Loucy (cell line): ENCODE data around the gene LCE3A.
A peak's percentile ranks its signal among the peaks of the same experiment; 100 is the strongest.

Experiments
- H2AFZ ChIP-seq: fragments of 200-600 bp; sonication (generic); 2 replicates; pipeline ENCODE4 v1.6.0; 2016; ENCODE audit warnings: antibody characterized with exemption, mild to moderate bottlenecking, low read length, moderate library complexity
- H3F3A ChIP-seq: fragments of 200-600 bp; 2 replicates; pipeline ENCODE4 v1.6.0; 2016; ENCODE audit warnings: antibody characterized with exemption, low read depth, mild to moderate bottlenecking
- H3K27me3 ChIP-seq: fragments of 200-600 bp; sonication (generic); 2 replicates; pipeline ENCODE4 v1.6.1; 2014; ENCODE audit warnings: low read length, mild to moderate bottlenecking; ENCODE audit not compliant: insufficient read depth, poor library complexity, severe bottlenecking
- H3K36me3 ChIP-seq: fragments of 200-600 bp; sonication (generic); 2 replicates; pipeline ENCODE4 v1.6.1; 2016; ENCODE audit warnings: low read length; ENCODE audit not compliant: insufficient read depth
- H3K4me1 ChIP-seq: fragments of 200-600 bp; sonication (generic); 2 replicates; pipeline ENCODE4 v1.5.1; 2014; ENCODE audit warnings: low read length, mild to moderate bottlenecking; ENCODE audit not compliant: insufficient read depth, poor library complexity, severe bottlenecking
- H3K4me2 ChIP-seq: fragments of 200-600 bp; sonication (generic); 2 replicates; pipeline ENCODE4 v1.6.0; 2014; ENCODE audit warnings: antibody characterized with exemption, low read length, low read depth, mild to moderate bottlenecking; ENCODE audit not compliant: poor library complexity, severe bottlenecking
- H3K4me3 ChIP-seq: fragments of 200-600 bp; sonication (generic); 2 replicates; pipeline ENCODE4 v1.5.1; 2014; ENCODE audit warnings: low read length, mild to moderate bottlenecking, mixed read lengths; ENCODE audit not compliant: poor library complexity, severe bottlenecking
- H3K79me2 ChIP-seq: fragments of 200-600 bp; sonication (generic); 2 replicates; pipeline ENCODE4 v1.6.1; 2014; ENCODE audit warnings: low read length; ENCODE audit not compliant: insufficient read depth
- H3K9ac ChIP-seq: fragments of 200-600 bp; sonication (generic); 2 replicates; pipeline ENCODE4 v1.6.0; 2014; ENCODE audit warnings: mild to moderate bottlenecking, low read depth, low read length, moderate library complexity; ENCODE audit not compliant: poor library complexity, severe bottlenecking
- H3K9me2 ChIP-seq: fragments of 200-600 bp; sonication (generic); replicated peaks from 2 replicates; pipeline ENCODE4 v1.6.1; 2016; ENCODE audit warnings: low read depth, low read length, mixed read lengths
- H3K9me3 ChIP-seq: fragments of 200-600 bp; sonication (generic); 2 replicates; pipeline ENCODE4 v1.6.1; 2014; ENCODE audit warnings: mild to moderate bottlenecking, antibody characterized with exemption, low read length, low read depth; ENCODE audit not compliant: insufficient read depth
- H4K20me1 ChIP-seq: fragments of 200-600 bp; sonication (generic); 2 replicates; pipeline ENCODE4 v1.6.0; 2014; ENCODE audit warnings: antibody characterized with exemption, low read length, mild to moderate bottlenecking; ENCODE audit not compliant: insufficient read depth, poor library complexity, severe bottlenecking
- CTCF ChIP-seq: fragments of 200-600 bp; sonication (generic); conservative IDR thresholded peaks from 2 replicates; pipeline ENCODE4 v1.5.1; 2014; ENCODE audit warnings: mild to moderate bottlenecking, antibody characterized with exemption, low read length
- EZH2phosphoT487 ChIP-seq: fragments of 200-600 bp; IDR thresholded peaks from 2 replicates; pipeline ENCODE4 v1.6.1; 2018; ENCODE audit warnings: antibody characterized with exemption, mild to moderate bottlenecking, moderate library complexity, borderline replicate concordance

Gene LCE3A

GRCh38 chr1:152626744-152627143 lies 3.8 kb upstream of the LCE3A start:
- no peaks in the 10 kb centered on the region for H3K79me2 ChIP-seq
- TF ChIP-seq EZH2phosphoT487 (no peak), CTCF (no peak)
- H3K27me3 ChIP-seq, result no peaks in the 10 kb centered on the region
- no peak overlapping the region for H3K4me3 ChIP-seq
- no peak overlapping the region for H2AFZ ChIP-seq
- no peaks in the 10 kb centered on the region for H3K4me1 ChIP-seq
- no peak overlapping the region for H3K4me2 ChIP-seq
- no peaks in the 10 kb centered on the region for H3K36me3 ChIP-seq
- H3K9me2 ChIP-seq, result no peaks in the 10 kb centered on the region
- H3K9me3 ChIP-seq, result no peaks in the 10 kb centered on the region
- H3K9ac ChIP-seq, result no peak overlapping the region
- H3F3A ChIP-seq, result no peaks in the 10 kb centered on the region
- no peaks in the 10 kb centered on the region for H4K20me1 ChIP-seq

GRCh38 chr1:152623203-152623844 lies 421 bp upstream of the LCE3A start:
- peaks cover 10% of the 10 kb centered on the region; the same call in 1 of the 2 replicates for H3K9me3 ChIP-seq
- H3K9me2 ChIP-seq, result no peaks in the 10 kb centered on the region
- H3K4me2 ChIP-seq, result no peak overlapping the region
- H4K20me1 ChIP-seq, result no peaks in the 10 kb centered on the region
- H3K4me3 ChIP-seq, result no peak overlapping the region
- H3K9ac ChIP-seq, result no peak overlapping the region
- no peak overlapping the region for H2AFZ ChIP-seq
- H3K36me3 ChIP-seq, result no peaks in the 10 kb centered on the region
- no peaks in the 10 kb centered on the region for H3K27me3 ChIP-seq
- peak; percentile 44; the same call in 1 of the 2 replicates for TF ChIP-seq CTCF
- no peak for TF ChIP-seq EZH2phosphoT487
- no peaks in the 10 kb centered on the region for H3K79me2 ChIP-seq
- H3F3A ChIP-seq, result no peaks in the 10 kb centered on the region
- H3K4me1 ChIP-seq, result no peaks in the 10 kb centered on the region

GRCh38 chr1:152621993-152622392 lies 910 bp downstream of the LCE3A start:
- Histone ChIP-seq H3K4me3 (no peak overlapping the region), H3K4me2 (no peak overlapping the region), H3K79me2 (no peaks in the 10 kb centered on the region), H2AFZ (no peak overlapping the region), H4K20me1 (no peaks in the 10 kb centered on the region), H3F3A (no peaks in the 10 kb centered on the region), H3K36me3 (no peaks in the 10 kb centered on the region), H3K27me3 (no peaks in the 10 kb centered on the region), H3K4me1 (no peaks in the 10 kb centered on the region), H3K9me3 (peaks cover 10% of the 10 kb centered on the region; the same call in 1 of the 2 replicates), H3K9me2 (no peaks in the 10 kb centered on the region), H3K9ac (no peak overlapping the region)
- TF ChIP-seq CTCF (no peak), EZH2phosphoT487 (no peak)
